ENCODE results near the gene RIN3. TPM values are rescaled to one million over a fixed set of nuclear protein-coding genes. Genes with fewer than 3 reads are reported as not detected.

Gene RIN3
- total and polyA plus RNA-seq, 5 experiments from 2014 or later: 16.8 to 146 (median 45.8) TPM

DNA sequence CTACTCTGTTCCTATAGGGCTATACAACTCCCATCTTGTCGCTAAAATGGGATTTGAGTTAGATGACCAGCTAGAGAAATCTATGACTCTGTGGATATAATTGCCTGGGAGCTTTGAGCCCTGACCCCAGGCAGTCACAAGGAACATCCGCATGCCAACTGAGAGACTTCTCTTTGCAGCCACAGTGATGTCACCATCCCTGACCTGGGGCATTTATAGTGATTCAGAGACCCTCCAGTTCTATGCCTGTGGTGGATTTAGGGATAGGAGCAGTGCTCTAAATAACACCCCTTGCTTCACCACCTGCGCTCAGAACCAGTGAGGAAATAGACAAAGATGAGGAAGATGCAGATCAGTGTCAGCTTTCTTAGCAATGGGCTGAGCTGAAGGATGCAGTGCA lies 86.2 kb downstream of the RIN3 start:
- Mint-ChIP-seq H3K4me3 (no peak overlapping the region), H3K4me1 (peaks cover 21 to 62% (median 51%) of the 10 kb centered on the region in 4 donors), H3K27me3 (no peaks in the 10 kb centered on the region), H3K9me3 (no peaks in the 10 kb centered on the region), H3K27ac (peak overlapping the region in 6 of 10 donors; percentile 0 to 61 (median 40)), H3K36me3 (peaks cover 0 to 7% (median 0%) of the 10 kb centered on the region in 3 donors)
- POLR2A ChIA-PET: interaction anchor here (1.3 kb wide), 1 partner anchor 493 kb away, joined by 3 read pairs; the partner anchor contains the start of gene ATXN3
- no peak for ATAC-seq
- DNase-seq: no peak

DNA sequence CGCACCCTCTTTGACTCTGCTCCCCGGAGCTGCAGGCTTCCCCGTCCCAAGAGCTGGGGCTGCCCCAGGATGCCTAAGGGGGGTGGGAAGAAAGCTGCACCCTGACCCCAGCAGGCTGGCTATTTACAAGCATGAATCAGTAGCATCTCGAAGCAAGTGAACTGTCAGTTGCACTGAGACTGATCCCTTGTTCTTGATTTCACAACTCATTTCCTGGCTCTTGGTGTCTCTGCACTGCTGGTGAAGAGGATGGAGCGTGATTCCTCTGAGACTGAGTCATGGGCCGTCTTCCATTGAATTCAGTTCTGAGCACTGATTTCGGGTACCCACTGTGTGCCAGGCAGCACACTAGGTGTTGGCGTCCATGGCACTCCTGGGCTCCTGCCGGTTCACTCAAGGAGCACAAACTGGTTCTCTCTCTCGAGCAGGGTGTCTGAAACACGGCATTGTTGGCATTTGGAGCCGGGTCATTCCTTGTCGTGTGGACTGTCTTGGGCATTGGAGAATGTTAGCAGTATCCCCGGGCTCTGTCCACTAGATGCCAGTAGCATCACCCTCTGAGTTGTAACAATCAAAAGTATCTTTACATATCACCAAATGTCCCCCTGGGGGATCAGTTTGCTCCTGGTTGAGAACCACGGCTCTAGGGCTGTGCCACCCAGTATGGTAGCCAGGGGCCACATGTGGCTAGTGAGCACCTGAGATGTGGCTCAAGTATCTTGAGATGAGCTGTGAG lies 86.9 kb downstream of the RIN3 start:
- Mint-ChIP-seq H3K4me3 (peak overlapping the region in 2 of 10 donors; percentile 15 to 27), H3K9me3 (no peaks in the 10 kb centered on the region), H3K4me1 (peaks cover 17 to 55% (median 45%) of the 10 kb centered on the region in 4 donors), H3K27ac (peak overlapping the region in 6 of 10 donors; percentile 19 to 63 (median 46)), H3K36me3 (peaks cover 0 to 7% (median 0%) of the 10 kb centered on the region in 3 donors), H3K27me3 (no peaks in the 10 kb centered on the region)
- ATAC-seq: no peak
- no peak for DNase-seq
- POLR2A ChIA-PET: interaction anchor here (1.3 kb wide), 1 partner anchor 494 kb away, joined by 3 read pairs; the partner anchor contains the start of gene ATXN3

DNA sequence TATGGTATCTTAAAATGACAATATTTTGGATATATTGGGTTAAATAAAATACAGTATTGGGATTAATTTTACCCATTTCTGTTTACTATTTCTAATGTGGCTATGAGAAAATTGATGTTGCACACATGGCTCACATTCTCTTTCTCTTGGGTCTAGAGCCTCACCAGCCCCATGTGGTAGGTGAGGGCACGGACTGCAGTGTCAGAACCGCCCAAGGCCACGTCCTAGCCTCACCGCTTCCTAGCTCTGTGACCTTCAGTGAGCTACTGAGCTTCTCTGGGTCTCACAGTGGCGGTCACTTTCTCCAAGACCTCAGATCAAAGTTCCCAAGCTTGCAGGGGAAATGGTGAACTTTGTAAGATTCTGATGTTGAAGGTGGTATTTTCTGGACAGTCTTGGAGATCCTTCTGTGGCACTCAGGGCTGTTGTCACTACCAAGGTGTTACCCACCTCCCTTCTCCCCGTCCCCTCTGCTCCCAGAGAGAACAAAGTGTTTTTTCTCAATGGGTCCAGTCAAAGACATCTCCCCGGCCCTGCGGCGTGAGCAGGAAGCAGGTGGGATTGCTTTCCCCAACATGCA lies 87.6 kb downstream of the RIN3 start:
- POLR2A ChIA-PET: no interaction called here
- ATAC-seq (no peak), DNase-seq (no peak)
- H3K27ac Mint-ChIP-seq: peak overlapping the region in 5 of 10 donors; percentile 10 to 79 (median 24)
- no peaks in the 10 kb centered on the region for H3K9me3 Mint-ChIP-seq
- H3K27me3 Mint-ChIP-seq: no peaks in the 10 kb centered on the region
- H3K4me3 Mint-ChIP-seq: peak overlapping the region in 2 of 10 donors; percentile 19 to 54
- H3K4me1 Mint-ChIP-seq: peaks cover 17 to 53% (median 44%) of the 10 kb centered on the region in 4 donors
- H3K36me3 Mint-ChIP-seq: peaks cover 0 to 8% (median 0%) of the 10 kb centered on the region in 3 donors

GRCh38 chr14:92601757-92602417 lies 88.3 kb downstream of the RIN3 start:
- H3K36me3 Mint-ChIP-seq: peaks cover 0 to 6% (median 3%) of the 10 kb centered on the region in 3 donors
- POLR2A ChIA-PET: interaction anchor here (1.1 kb wide), 1 partner anchor 76 kb away, joined by 4 read pairs; no protein-coding TSS in a partner anchor
- peaks cover 0 to under 1% (median 0%) of the 10 kb centered on the region in 9 donors for H3K9me3 Mint-ChIP-seq
- DNase-seq: no peak
- no peaks in the 10 kb centered on the region for H3K27me3 Mint-ChIP-seq
- peak overlapping the region in 3 of 10 donors; percentile 13 to 50 (median 38) for H3K27ac Mint-ChIP-seq
- H3K4me3 Mint-ChIP-seq: peak overlapping the region in 2 of 10 donors; percentile 19 to 54
- ATAC-seq: no peak
- peaks cover 14 to 53% (median 44%) of the 10 kb centered on the region in 4 donors for H3K4me1 Mint-ChIP-seq

GRCh38 chr14:92603309-92604242 lies 90.0 kb downstream of the RIN3 start:
- no peaks in the 10 kb centered on the region for H3K27me3 Mint-ChIP-seq
- H3K27ac Mint-ChIP-seq: peak overlapping the region; percentile 67 to 96 (median 89)
- ATAC-seq: peak; percentile 99 to 100
- H3K36me3 Mint-ChIP-seq: peaks cover 2 to 11% (median 4%) of the 10 kb centered on the region in 3 donors
- H3K4me1 Mint-ChIP-seq: peaks cover 12 to 49% (median 42%) of the 10 kb centered on the region in 4 donors
- peaks cover 0 to 3% (median 0%) of the 10 kb centered on the region in 9 donors for H3K9me3 Mint-ChIP-seq
- H3K4me3 Mint-ChIP-seq: peak overlapping the region; percentile 61 to 88 (median 80)
- POLR2A ChIA-PET: interaction anchor here (0.7 to 2.1 kb wide), 15 partner anchors 10 to 512 kb away, joined by 3 to 7 read pairs (median 3); no protein-coding TSS in a partner anchor
- peak; percentile 46 to 86 (median 72) for DNase-seq

GRCh38 chr14:92605274-92605940 lies 91.8 kb downstream of the RIN3 start:
- H3K4me1 Mint-ChIP-seq: peaks cover 16 to 46% (median 38%) of the 10 kb centered on the region in 4 donors
- no peak for ATAC-seq
- POLR2A ChIA-PET: interaction anchor here (0.7 to 2.2 kb wide), 2 partner anchors 49 to 413 kb away, joined by 4 to 6 read pairs; no protein-coding TSS in a partner anchor

DNA sequence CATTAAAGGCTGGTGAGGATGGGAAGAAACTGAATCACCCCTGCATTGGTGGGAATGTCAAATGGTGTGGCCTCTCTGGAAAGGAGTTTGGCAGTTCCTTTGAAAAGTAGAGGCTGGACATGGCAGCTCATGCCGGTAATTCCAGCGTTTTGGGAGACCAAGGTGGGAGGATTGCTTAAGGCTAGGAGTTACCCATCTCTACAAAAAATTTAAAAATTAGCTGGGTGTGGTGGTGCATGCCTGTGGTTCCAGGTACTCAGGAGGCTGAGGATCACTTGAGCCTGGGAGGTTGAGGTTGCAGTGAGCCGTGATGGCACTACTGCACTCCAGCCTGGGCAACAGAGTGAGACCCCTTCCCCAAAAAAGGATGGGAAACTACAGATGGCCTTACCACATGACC lies 93.7 kb downstream of the RIN3 start:
- no peak for DNase-seq
- POLR2A ChIA-PET: interaction anchor here (0.6 to 3.8 kb wide), 2 partner anchors 45 to 113 kb away, joined by 3 to 21 read pairs; no protein-coding TSS in a partner anchor
- H3K27me3 Mint-ChIP-seq: no peaks in the 10 kb centered on the region
- peaks cover 0 to 3% (median 0%) of the 10 kb centered on the region in 9 donors for H3K9me3 Mint-ChIP-seq
- H3K27ac Mint-ChIP-seq: no peak overlapping the region
- no peak overlapping the region for H3K4me3 Mint-ChIP-seq
- H3K4me1 Mint-ChIP-seq: peaks cover 14 to 47% (median 36%) of the 10 kb centered on the region in 4 donors
- no peak for ATAC-seq
- peaks cover 4 to 20% (median 8%) of the 10 kb centered on the region in 3 donors for H3K36me3 Mint-ChIP-seq

More at GRCh38 chr14:92605274-92605940, 91.8 kb downstream of the RIN3 start:
- Mint-ChIP-seq H3K9me3 (peaks cover 0 to 3% (median 0%) of the 10 kb centered on the region in 9 donors), H3K27ac (no peak overlapping the region), H3K4me3 (no peak overlapping the region), H3K27me3 (no peaks in the 10 kb centered on the region), H3K36me3 (peaks cover 2 to 11% (median 4%) of the 10 kb centered on the region in 3 donors)
- DNase-seq: no peak

DNA sequence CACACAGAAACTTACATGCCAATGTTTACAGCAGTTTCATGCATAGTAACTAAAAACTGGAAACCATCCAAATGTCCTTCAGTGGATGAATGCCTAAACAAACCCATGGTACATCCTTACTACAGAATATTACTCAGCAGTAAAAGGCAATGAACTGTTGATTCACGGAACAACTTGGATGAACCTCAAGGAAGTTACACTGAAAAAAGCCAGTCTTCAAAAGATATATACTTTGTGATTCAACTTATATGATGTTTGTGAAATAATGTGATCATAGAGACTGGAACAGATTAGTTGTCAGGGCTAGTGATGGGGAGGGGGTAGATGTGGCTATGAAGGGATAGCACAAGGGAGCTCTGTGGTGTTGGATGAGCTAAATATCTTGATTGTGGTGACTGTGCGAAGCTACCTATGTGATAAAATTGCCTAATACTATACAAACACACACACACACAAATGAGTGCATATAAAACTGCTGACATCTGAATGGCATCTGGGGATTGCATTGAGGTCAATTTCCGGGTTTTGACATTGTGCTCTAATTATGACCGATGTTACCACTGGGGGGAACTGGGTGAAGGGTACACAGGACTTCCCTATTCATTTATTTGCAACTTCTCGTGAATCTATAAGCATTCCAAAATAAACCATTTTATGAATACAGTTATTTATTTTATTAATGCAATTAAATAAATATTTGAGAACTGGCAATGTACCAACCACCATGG lies 94.3 kb downstream of the RIN3 start:
- H3K27me3 Mint-ChIP-seq: no peaks in the 10 kb centered on the region
- H3K9me3 Mint-ChIP-seq: peaks cover 0 to 3% (median 0%) of the 10 kb centered on the region in 9 donors
- H3K4me1 Mint-ChIP-seq: peaks cover 19 to 50% (median 40%) of the 10 kb centered on the region in 4 donors
- ATAC-seq (no peak), DNase-seq (no peak)
- peaks cover 4 to 20% (median 8%) of the 10 kb centered on the region in 3 donors for H3K36me3 Mint-ChIP-seq
- peak overlapping the region in 1 of 10 donors; percentile 15 for H3K27ac Mint-ChIP-seq
- POLR2A ChIA-PET: interaction anchor here (0.6 to 3.8 kb wide), 2 partner anchors 44 to 114 kb away, joined by 3 to 21 read pairs; no protein-coding TSS in a partner anchor
- H3K4me3 Mint-ChIP-seq: no peak overlapping the region

DNA sequence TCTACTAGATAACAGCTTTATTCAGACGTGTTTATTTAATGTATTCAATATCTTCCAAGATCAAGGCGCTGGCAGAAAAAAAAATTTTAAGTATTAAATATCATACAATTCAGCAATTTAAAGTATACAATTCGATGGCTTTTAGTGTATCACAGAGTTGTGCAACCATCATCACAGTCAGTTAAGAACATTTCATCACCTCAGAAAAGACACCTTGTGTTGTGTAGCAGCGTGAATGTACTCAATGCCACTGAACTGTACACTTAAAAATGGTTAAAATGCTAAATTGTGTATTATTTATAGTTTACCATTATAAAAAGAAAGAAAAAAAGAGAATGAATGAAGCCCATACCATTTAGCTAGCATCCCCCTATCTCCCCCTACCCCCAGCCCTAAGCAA lies 96.4 kb downstream of the RIN3 start:
- peaks cover 0 to 3% (median 0%) of the 10 kb centered on the region in 9 donors for H3K9me3 Mint-ChIP-seq
- H3K36me3 Mint-ChIP-seq: peaks cover 4 to 20% (median 8%) of the 10 kb centered on the region in 3 donors
- H3K4me1 Mint-ChIP-seq: peaks cover 16 to 59% (median 50%) of the 10 kb centered on the region in 4 donors
- peak overlapping the region in 1 of 10 donors; percentile 2 for H3K4me3 Mint-ChIP-seq
- H3K27me3 Mint-ChIP-seq: no peaks in the 10 kb centered on the region
- DNase-seq (no peak), ATAC-seq (no peak)
- H3K27ac Mint-ChIP-seq: peak overlapping the region in 6 of 10 donors; percentile 34 to 87 (median 76)
- POLR2A ChIA-PET: interaction anchor here (0.5 to 3.8 kb wide), 5 partner anchors 42 to 558 kb away, joined by 3 to 21 read pairs (median 4); no protein-coding TSS in a partner anchor

- peaks cover 24 to 68% (median 59%) of the 10 kb centered on the region in 4 donors for H3K4me1 Mint-ChIP-seq
- H3K4me3 Mint-ChIP-seq: no peak overlapping the region
- peaks cover 4 to 20% (median 8%) of the 10 kb centered on the region in 3 donors for H3K36me3 Mint-ChIP-seq
- H3K27me3 Mint-ChIP-seq: no peaks in the 10 kb centered on the region
- H3K9me3 Mint-ChIP-seq: peaks cover 0 to 3% (median 0%) of the 10 kb centered on the region in 9 donors
- POLR2A ChIA-PET: interaction anchor here (0.5 to 1.5 kb wide), 2 partner anchors 16 to 64 kb away, joined by 3 to 4 read pairs; no protein-coding TSS in a partner anchor
- peak overlapping the region in 3 of 10 donors; percentile 37 to 72 (median 46) for H3K27ac Mint-ChIP-seq
- DNase-seq (no peak), ATAC-seq (no peak)
Measured at GRCh38 chr14:92610849-92611271, 97.3 kb downstream of the RIN3 start.
